D721Med (cell line): ENCODE data around the gene FAM131A.
A peak's percentile ranks its signal among the peaks of the same experiment; 100 is the strongest.

Source experiments
- DNase-seq: peaks from one replicate; pipeline ENCODE4 v3.0.0; 2011; ENCODE audit warnings: low spot score; ENCODE audit not compliant: insufficient read length
- FAIRE-seq: peaks from 2 replicates; lab custom pipeline; 2011; peaks lifted over from hg19 to GRCh38; lab: Jason Lieb, UNC
- CTCF ChIP-seq: IDR thresholded peaks from 2 replicates; pipeline ENCODE4 v1.5.1; 2012; ENCODE audit warnings: mild to moderate bottlenecking, control low read depth; ENCODE audit not compliant: insufficient read depth; ENCODE audit errors: missing control alignments

The FAM131A gene

DNA sequence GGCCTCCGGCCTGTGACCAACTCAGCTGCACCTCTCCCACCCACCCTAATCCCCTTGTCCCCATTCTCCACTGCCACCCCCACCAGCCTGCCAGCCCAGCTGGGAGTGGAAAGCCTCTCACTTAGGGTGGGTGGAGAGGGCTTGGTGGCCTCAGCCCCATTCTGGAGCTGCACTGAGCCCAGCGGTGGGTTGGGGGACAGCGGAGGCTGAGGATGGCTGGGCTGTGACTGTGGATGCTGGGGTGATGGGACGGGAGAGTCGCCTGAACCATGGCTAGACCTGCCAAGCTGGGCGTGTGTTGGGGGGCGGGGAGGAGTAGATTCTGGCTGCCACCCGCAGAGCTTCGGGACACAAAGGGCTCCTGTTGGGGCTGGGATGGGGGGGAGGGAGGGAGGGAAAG is 22.2 kb downstream of the FAM131A start:
- FAIRE-seq (no peak), DNase-seq (no peak)
- TF ChIP-seq CTCF = no peak

GRCh38 chr3:184360070-184360928 is 22.9 kb downstream of the FAM131A start:
- DNase-seq = no peak
- TF ChIP-seq CTCF = no peak
- no peak for FAIRE-seq

DNA sequence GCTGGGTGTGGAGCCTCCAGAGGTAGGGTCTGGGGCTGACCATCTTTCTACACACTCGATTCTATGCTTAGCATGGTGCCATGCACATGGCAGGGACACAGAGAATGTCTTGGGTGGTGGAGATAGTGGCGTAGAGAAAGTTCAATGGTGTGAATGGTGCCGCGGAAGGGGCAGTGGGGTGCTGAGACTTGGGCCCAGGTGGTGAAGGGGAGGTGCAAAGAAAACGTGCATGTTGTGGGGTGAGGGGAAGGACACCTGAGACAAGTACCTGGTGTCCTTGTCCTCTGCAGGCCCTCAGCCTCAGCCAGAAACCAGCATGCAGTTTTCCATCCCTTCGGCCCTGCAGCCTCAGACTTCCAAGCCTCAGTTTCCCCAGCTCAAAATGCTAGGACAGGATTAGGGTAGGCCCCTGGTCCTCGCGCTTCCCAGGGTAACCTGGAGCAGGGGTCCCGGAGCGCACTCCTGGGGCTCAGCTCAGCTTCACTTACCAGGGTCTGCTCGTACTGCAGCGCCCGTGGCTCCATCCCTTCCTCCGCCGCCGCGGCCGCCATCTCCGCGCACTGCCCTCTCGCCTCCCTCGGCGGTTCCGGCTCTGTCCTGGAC is 23.6 kb downstream of the FAM131A start:
- FAIRE-seq (no peak), DNase-seq (no peak)
- TF ChIP-seq CTCF = no peak

GRCh38 chr3:184361532-184361931 is 24.1 kb downstream of the FAM131A start, which contains the start of the genes CLCN2 and POLR2H:
CLCN2 (minus strand) TSS chr3:184361605; CDS start chr3:184361479, 126 bp downstream.
POLR2H (plus strand) TSS chr3:184361710; CDS start chr3:184363493, 1,783 bp downstream.
- no peak for TF ChIP-seq CTCF
- no peak for DNase-seq
- no peak for FAIRE-seq

- no peak for TF ChIP-seq CTCF
- no peak for DNase-seq
- no peak for FAIRE-seq
Observed at GRCh38 chr3:184361932-184362667, 24.7 kb downstream of the FAM131A start.

DNA sequence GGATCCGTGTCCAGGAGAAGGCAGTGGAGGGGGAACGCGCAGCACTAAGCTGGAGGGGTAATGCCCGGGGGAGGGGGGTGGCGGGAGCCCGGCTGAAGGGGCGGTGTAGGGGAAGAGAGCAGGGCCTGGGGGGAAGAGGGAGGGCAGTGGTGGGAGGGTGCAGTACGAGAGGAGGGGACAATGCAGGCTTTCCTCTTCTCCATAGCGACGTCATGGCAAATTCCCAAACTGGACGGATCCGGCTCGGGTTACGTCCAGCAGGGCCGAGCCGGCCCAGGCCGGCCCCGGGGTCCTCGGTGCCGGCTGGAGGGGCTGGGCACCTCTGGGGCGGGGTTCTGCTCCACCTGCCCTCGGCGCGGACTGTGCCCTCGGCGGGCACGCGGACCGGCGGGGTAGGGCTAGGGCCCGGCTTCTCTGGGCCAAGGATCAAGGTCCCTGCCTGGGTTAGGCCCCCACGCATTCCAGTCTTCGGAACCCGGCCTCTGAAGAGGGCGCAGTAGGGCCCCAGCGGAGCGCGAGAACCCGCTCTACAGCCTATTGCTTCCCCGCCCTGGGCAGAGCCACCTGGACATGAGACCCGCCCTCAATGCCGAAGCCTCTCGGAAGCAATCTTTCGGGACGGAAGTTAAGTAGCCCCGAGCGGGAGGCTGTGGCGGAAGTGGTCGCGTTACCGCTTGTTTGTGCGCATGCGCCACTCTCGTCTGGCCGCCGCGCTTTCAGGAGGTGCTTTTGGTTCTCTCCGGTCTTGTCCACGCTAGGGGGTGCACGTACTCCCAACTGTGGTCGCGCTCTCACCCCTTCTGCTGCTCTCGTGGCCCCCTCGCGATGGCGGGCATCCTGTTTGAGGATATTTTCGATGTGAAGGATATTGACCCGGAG is 25.5 kb downstream of the FAM131A start:
- FAIRE-seq = peak; percentile 48
- TF ChIP-seq CTCF = peak; percentile 66
- no peak for DNase-seq
